Activated CD4-positive, alpha-beta T cell treated with anti-CD3 and anti-CD28 coated beads for 36 hours (primary cell): ENCODE data around the gene NLGN1. TPM values are rescaled to one million over a fixed set of nuclear protein-coding genes. Genes with fewer than 3 reads are reported as not detected.

Experiments used
- ATAC-seq: fragments of 200-7000 bp; cut with Tn5 transposase; one replicate; pipeline ENCODE4 v1.10.0; 2021; ENCODE audit warnings: mild to moderate bottlenecking, moderate library complexity
- CTCF ChIA-PET: fragments of 350-600 bp; sonication (Branson Sonifier 250); formaldehyde crosslinking; loops from one replicate; lab custom pipeline; 2021; ENCODE audit warnings: antibody characterized with exemption; lab: Charles Lee
- POLR2A ChIA-PET: fragments of 350-600 bp; sonication (Branson Sonifier 250); formaldehyde crosslinking; loops from one replicate; lab custom pipeline; 2021; ENCODE audit warnings: antibody characterized with exemption, inconsistent platforms; lab: Charles Lee
- DNase-seq: peaks from one replicate; pipeline ENCODE4 v3.0.0-alpha.2; 2020
- H3K27ac Mint-ChIP-seq: one replicate; pipeline ENCODE4 v1.8.0; 2021; ENCODE audit warnings: mixed read lengths
- H3K27me3 Mint-ChIP-seq: one replicate; pipeline ENCODE4 v1.8.0; 2021; ENCODE audit warnings: mixed read lengths
- H3K36me3 Mint-ChIP-seq: one replicate; pipeline ENCODE4 v1.8.0; 2021; ENCODE audit warnings: low read depth, mixed read lengths
- H3K4me1 Mint-ChIP-seq: one replicate; pipeline ENCODE4 v1.8.0; 2021; ENCODE audit warnings: mixed read lengths
- H3K4me3 Mint-ChIP-seq: one replicate; pipeline ENCODE4 v1.8.0; 2021; ENCODE audit warnings: mild to moderate bottlenecking, moderate library complexity, mixed read lengths
- H3K9me3 Mint-ChIP-seq: one replicate; pipeline ENCODE4 v1.8.0; 2021; ENCODE audit warnings: low read depth, mixed read lengths
- intact Hi-C, 2 experiments: fragments of 100-400 bp; cut with DNase I in 1 of 2; cut with micrococcal nuclease in 1 of 2; formaldehyde crosslinking; loops; one replicate each; pipeline versions ENCODE4 v1.14.2 to v1.15.1; 2022 to 2024; cut with DNase I, micrococcal nuclease
- total RNA-seq, 2 experiments: library from RNA; stranded (reverse); gene quantifications; one replicate each; pipeline ENCODE4 v1.2.3, GENCODE V29; 2021

Gene NLGN1
- total RNA-seq, 2 experiments from 2014 or later = not detected

- Mint-ChIP-seq H3K27me3 (no peaks in the 10 kb centered on the region), H3K27ac (no peak overlapping the region), H3K4me1 (no peaks in the 10 kb centered on the region), H3K4me3 (no peak overlapping the region), H3K36me3 (no peaks in the 10 kb centered on the region), H3K9me3 (no peaks in the 10 kb centered on the region)
- ChIA-PET CTCF (interaction anchor here (1.4 kb wide), 1 partner anchor 16 kb away, joined by 3 read pairs; no protein-coding TSS in a partner anchor), POLR2A (no interaction called here)
- no peak for ATAC-seq
- intact Hi-C loops = no loop called here
- no peak for DNase-seq
Observed at GRCh38 chr3:173863551-173863950, 466.0 kb downstream of the NLGN1 start.

- DNase-seq = no peak
- ChIA-PET POLR2A (no interaction called here), CTCF (no interaction called here)
- intact Hi-C loops = no loop called here
- Mint-ChIP-seq H3K4me3 (no peak overlapping the region), H3K9me3 (no peaks in the 10 kb centered on the region), H3K27ac (no peak overlapping the region), H3K27me3 (no peaks in the 10 kb centered on the region), H3K36me3 (no peaks in the 10 kb centered on the region), H3K4me1 (no peaks in the 10 kb centered on the region)
- no peak for ATAC-seq
Observed at GRCh38 chr3:173865900-173866498, 468.5 kb downstream of the NLGN1 start.

GRCh38 chr3:173869766-173870165, 472.2 kb downstream of the NLGN1 start:
- DNase-seq (no peak), ATAC-seq (no peak)
- ChIA-PET POLR2A (no interaction called here), CTCF (no interaction called here)
- Mint-ChIP-seq H3K4me1 (no peaks in the 10 kb centered on the region), H3K27me3 (no peaks in the 10 kb centered on the region), H3K9me3 (no peaks in the 10 kb centered on the region), H3K4me3 (no peak overlapping the region), H3K27ac (no peak overlapping the region), H3K36me3 (no peaks in the 10 kb centered on the region)
- intact Hi-C loops = no loop called here

GRCh38 chr3:173870976-173871375, 473.4 kb downstream of the NLGN1 start:
- H3K27ac Mint-ChIP-seq = no peak overlapping the region
- ChIA-PET CTCF (interaction anchor here (0.6 to 1.2 kb wide), 2 partner anchors 10 to 385 kb away, joined by 3 read pairs; no protein-coding TSS in a partner anchor), POLR2A (no interaction called here)
- DNase-seq (no peak), ATAC-seq (no peak)
- intact Hi-C loops = no loop called here
- no peak overlapping the region for H3K4me3 Mint-ChIP-seq
- H3K4me1 Mint-ChIP-seq = no peaks in the 10 kb centered on the region
- no peaks in the 10 kb centered on the region for H3K27me3 Mint-ChIP-seq
- no peaks in the 10 kb centered on the region for H3K36me3 Mint-ChIP-seq
- no peaks in the 10 kb centered on the region for H3K9me3 Mint-ChIP-seq

GRCh38 chr3:173875790-173876189, 478.2 kb downstream of the NLGN1 start:
- H3K4me1 Mint-ChIP-seq = no peaks in the 10 kb centered on the region
- no peak overlapping the region for H3K4me3 Mint-ChIP-seq
- ChIA-PET CTCF (no interaction called here), POLR2A (no interaction called here)
- no peak overlapping the region for H3K27ac Mint-ChIP-seq
- no peaks in the 10 kb centered on the region for H3K27me3 Mint-ChIP-seq
- H3K9me3 Mint-ChIP-seq = no peaks in the 10 kb centered on the region
- H3K36me3 Mint-ChIP-seq = no peaks in the 10 kb centered on the region
- ATAC-seq (no peak), DNase-seq (no peak)
- intact Hi-C loops = no loop called here

- POLR2A ChIA-PET = no interaction called here
- H3K4me1 Mint-ChIP-seq = no peaks in the 10 kb centered on the region
- H3K36me3 Mint-ChIP-seq = no peaks in the 10 kb centered on the region
- no peak overlapping the region for H3K27ac Mint-ChIP-seq
- no peak overlapping the region for H3K4me3 Mint-ChIP-seq
- H3K27me3 Mint-ChIP-seq = no peaks in the 10 kb centered on the region
- CTCF ChIA-PET = no interaction called here
- H3K9me3 Mint-ChIP-seq = no peaks in the 10 kb centered on the region
- ATAC-seq = no peak
- intact Hi-C loops = no loop called here
- no peak for DNase-seq
Observed at GRCh38 chr3:173876476-173876875, 478.9 kb downstream of the NLGN1 start.

GRCh38 chr3:173887888-173888287, 490.3 kb downstream of the NLGN1 start:
- ChIA-PET CTCF (no interaction called here), POLR2A (no interaction called here)
- H3K4me3 Mint-ChIP-seq = no peak overlapping the region
- ATAC-seq = no peak
- no peaks in the 10 kb centered on the region for H3K27me3 Mint-ChIP-seq
- H3K4me1 Mint-ChIP-seq = no peaks in the 10 kb centered on the region
- H3K27ac Mint-ChIP-seq = no peak overlapping the region
- no peaks in the 10 kb centered on the region for H3K9me3 Mint-ChIP-seq
- H3K36me3 Mint-ChIP-seq = no peaks in the 10 kb centered on the region
- intact Hi-C loops = no loop called here
- DNase-seq = no peak

- Mint-ChIP-seq H3K27me3 (no peaks in the 10 kb centered on the region), H3K9me3 (peaks cover 5% of the 10 kb centered on the region), H3K4me1 (no peaks in the 10 kb centered on the region), H3K4me3 (no peak overlapping the region), H3K27ac (no peak overlapping the region), H3K36me3 (no peaks in the 10 kb centered on the region)
- no peak for ATAC-seq
- CTCF ChIA-PET = no interaction called here
- intact Hi-C loops = no loop called here
- DNase-seq = no peak
- POLR2A ChIA-PET = no interaction called here
Observed at GRCh38 chr3:173889596-173889995, 492.1 kb downstream of the NLGN1 start.

GRCh38 chr3:173890091-173890490, 492.5 kb downstream of the NLGN1 start:
- ATAC-seq = no peak
- ChIA-PET POLR2A (no interaction called here), CTCF (no interaction called here)
- no peak for DNase-seq
- intact Hi-C loops = no loop called here
- Mint-ChIP-seq H3K4me1 (no peaks in the 10 kb centered on the region), H3K27ac (no peak overlapping the region), H3K9me3 (peaks cover 5% of the 10 kb centered on the region), H3K27me3 (no peaks in the 10 kb centered on the region), H3K36me3 (no peaks in the 10 kb centered on the region), H3K4me3 (no peak overlapping the region)

GRCh38 chr3:173891272-173892100, 493.9 kb downstream of the NLGN1 start:
- intact Hi-C loops = no loop called here
- ATAC-seq (no peak), DNase-seq (no peak)
- no peaks in the 10 kb centered on the region for H3K27me3 Mint-ChIP-seq
- POLR2A ChIA-PET = no interaction called here
- H3K36me3 Mint-ChIP-seq = no peaks in the 10 kb centered on the region
- CTCF ChIA-PET = no interaction called here
- peaks cover 5% of the 10 kb centered on the region for H3K9me3 Mint-ChIP-seq
- H3K4me1 Mint-ChIP-seq = no peaks in the 10 kb centered on the region
- H3K27ac Mint-ChIP-seq = no peak overlapping the region
- H3K4me3 Mint-ChIP-seq = no peak overlapping the region

GRCh38 chr3:173892547-173892946, 495.0 kb downstream of the NLGN1 start:
- ATAC-seq (no peak), DNase-seq (no peak)
- ChIA-PET POLR2A (no interaction called here), CTCF (interaction anchor here (0.6 kb wide), 1 partner anchor 262 kb away, joined by 3 read pairs; no protein-coding TSS in a partner anchor)
- Mint-ChIP-seq H3K4me3 (no peak overlapping the region), H3K27ac (no peak overlapping the region), H3K9me3 (peaks cover 5% of the 10 kb centered on the region), H3K4me1 (no peaks in the 10 kb centered on the region), H3K36me3 (no peaks in the 10 kb centered on the region), H3K27me3 (no peaks in the 10 kb centered on the region)
- intact Hi-C loops = no loop called here

- no peaks in the 10 kb centered on the region for H3K4me1 Mint-ChIP-seq
- ChIA-PET CTCF (interaction anchor here (0.6 kb wide), 1 partner anchor 263 kb away, joined by 3 read pairs; no protein-coding TSS in a partner anchor), POLR2A (no interaction called here)
Observed at GRCh38 chr3:173893066-173893465, 495.5 kb downstream of the NLGN1 start.

More at GRCh38 chr3:173893066-173893465, 495.5 kb downstream of the NLGN1 start:
- Mint-ChIP-seq H3K27me3 (no peaks in the 10 kb centered on the region), H3K4me3 (no peak overlapping the region), H3K27ac (no peak overlapping the region), H3K9me3 (peaks cover 5% of the 10 kb centered on the region), H3K36me3 (no peaks in the 10 kb centered on the region)
- DNase-seq (no peak), ATAC-seq (no peak)
- intact Hi-C loops = no loop called here
